C4-2B (cell line): ENCODE data around the gene CATSPERD.

Experiments
- CTCF ChIP-seq: fragments of 450-650 bp; conservative IDR thresholded peaks from 2 replicates; pipeline ENCODE4 v1.5.1; 2017; ENCODE audit warnings: mild to moderate bottlenecking
- ZFX ChIP-seq: fragments of 450-650 bp; IDR thresholded peaks from 2 replicates; pipeline ENCODE4 v1.6.1; 2017

GRCh38 chr19:5742051-5742450 lies 21.6 kb downstream of the CATSPERD start:
- TF ChIP-seq CTCF (no peak), ZFX (no peak)
